H1 (cell line): ENCODE results near the gene TMEM35B. TPM values are rescaled to one million over a fixed set of nuclear protein-coding genes. Genes with fewer than 3 reads are reported as not detected.

ENCODE experiments used
- CHD1 ChIP-seq: IDR thresholded peaks from 2 replicates; pipeline ENCODE4 v1.6.1; 2012; ENCODE audit warnings: low read depth, low read length, improper control_type of control experiment
- CHD7 ChIP-seq: fragments of 300-600 bp; sonication (generic); IDR thresholded peaks from 2 replicates; pipeline ENCODE4 v1.7.1; 2012; ENCODE audit warnings: low read length, moderate library complexity, mild to moderate bottlenecking, inconsistent platforms; ENCODE audit not compliant: insufficient replicate concordance
- JUND ChIP-seq: IDR thresholded peaks from 2 replicates; pipeline ENCODE4 v1.6.1; 2011; ENCODE audit warnings: mild to moderate bottlenecking, improper control_type of control experiment, low read length
- PHF8 ChIP-seq: fragments of 200-600 bp; sonication (generic); conservative IDR thresholded peaks from 2 replicates; pipeline ENCODE4 v1.7.1; 2012; ENCODE audit warnings: low read depth, mild to moderate bottlenecking, inconsistent platforms, low read length, moderate library complexity
- RNF2 ChIP-seq: fragments of 200-900, 300-1000 bp; sonication (generic); IDR thresholded peaks from 2 replicates; pipeline ENCODE4 v1.7.1; 2016; ENCODE audit warnings: borderline replicate concordance, low read depth, mild to moderate bottlenecking, antibody characterized with exemption, low read length; ENCODE audit not compliant: poor library complexity, severe bottlenecking; ENCODE audit errors: missing control alignments
- TAF1 ChIP-seq: IDR thresholded peaks from 2 replicates; pipeline ENCODE4 v1.6.1; 2011; ENCODE audit warnings: mild to moderate bottlenecking, low read depth, low read length
- TBP ChIP-seq: IDR thresholded peaks from 2 replicates; pipeline ENCODE4 v1.6.1; 2011; ENCODE audit warnings: low read depth, low read length, improper control_type of control experiment
- polyA plus RNA-seq, 7 experiments: library from polyadenylated mRNA; depleted of rRNA in 3 of 7; stranded (reverse) in 5 of 7; unstranded in 2 of 7; fragments of >200 nt in 5 of 7; fragments of 200-250 nt in 2 of 7; gene quantifications; 1 replicate in 5 of 7; 2 replicates in 1 of 7; 4 replicates in 1 of 7; pipeline versions ENCODE4 v1.2.1 to v1.2.3, GENCODE V29; 2011 to 2013; ENCODE audit warnings: missing spikeins in 2 of 7, mixed read lengths in 2 of 7
- total RNA-seq: library from RNA; stranded (reverse); fragmentation: NEBNext Ultra II Directional; extraction: Animal tissue kit (Norgen Biotek cat#: 25700); gene quantifications from 2 replicates; pipeline ENCODE4 v1.2.1, GENCODE V29; 2021
- TF ChIP-seq, protein P1 (sequence below): IDR thresholded peaks from 2 replicates; pipeline ENCODE4 v1.6.1; 2012; ENCODE audit warnings: low read length, inconsistent platforms

Gene TMEM35B
- total and polyA plus RNA-seq, 2 of the 8 experiments (the other 6 are each of a cell fraction or from before 2014, with no cell fraction given): 10.2 to 31.1 TPM

GRCh38 chr1:34978921-34979320, 6.2 kb downstream of the TMEM35B start (continued):
- no peak for TF ChIP-seq TAF1
- no peak for TF ChIP-seq PHF8
- TF ChIP-seq, protein P1, sequence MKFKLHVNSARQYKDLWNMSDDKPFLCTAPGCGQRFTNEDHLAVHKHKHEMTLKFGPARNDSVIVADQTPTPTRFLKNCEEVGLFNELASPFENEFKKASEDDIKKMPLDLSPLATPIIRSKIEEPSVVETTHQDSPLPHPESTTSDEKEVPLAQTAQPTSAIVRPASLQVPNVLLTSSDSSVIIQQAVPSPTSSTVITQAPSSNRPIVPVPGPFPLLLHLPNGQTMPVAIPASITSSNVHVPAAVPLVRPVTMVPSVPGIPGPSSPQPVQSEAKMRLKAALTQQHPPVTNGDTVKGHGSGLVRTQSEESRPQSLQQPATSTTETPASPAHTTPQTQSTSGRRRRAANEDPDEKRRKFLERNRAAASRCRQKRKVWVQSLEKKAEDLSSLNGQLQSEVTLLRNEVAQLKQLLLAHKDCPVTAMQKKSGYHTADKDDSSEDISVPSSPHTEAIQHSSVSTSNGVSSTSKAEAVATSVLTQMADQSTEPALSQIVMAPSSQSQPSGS: no peak
- no peak for TF ChIP-seq CHD7
- TF ChIP-seq JUND: no peak
- no peak for TF ChIP-seq RNF2
- TF ChIP-seq TBP: no peak
- TF ChIP-seq CHD1: no peak
